Skeletal muscle cell (primary cell): ENCODE measurements around the gene NPRL2.
"Not testable (repeated sequence)": the region's sequence is repeated elsewhere in the genome, so short reads cannot be mapped to it uniquely, and the experiment has no call there.

Source experiments
- DNase-seq: peaks from one replicate; pipeline ENCODE4 v3.0.0-alpha.2; 2010; ENCODE audit warnings: low read depth
- H3K4me3 ChIP-seq: 2 replicates; pipeline ENCODE4 v1.5.1; 2011; ENCODE audit warnings: low read depth, mild to moderate bottlenecking, control low read depth, low read length, moderate library complexity

NPRL2 gene

GRCh38 chr3:50319894-50320625 lies 30.5 kb downstream of the NPRL2 start:
- no peak for DNase-seq
- peak overlapping the region; percentile 80 for H3K4me3 ChIP-seq

- DNase-seq = no peak
- H3K4me3 ChIP-seq = no peak overlapping the region
These were observed 31.2 kb downstream of the NPRL2 start for GRCh38 chr3:50319181-50319893.

GRCh38 chr3:50318615-50319014 lies 32.0 kb downstream of the NPRL2 start:
- no peak for DNase-seq
- no peak overlapping the region for H3K4me3 ChIP-seq

- H3K4me3 ChIP-seq = no peak overlapping the region
- no peak for DNase-seq
These were observed 32.4 kb downstream of the NPRL2 start for GRCh38 chr3:50318163-50318562.

GRCh38 chr3:50317300-50317699 lies 33.3 kb downstream of the NPRL2 start:
- no peak for DNase-seq
- H3K4me3 ChIP-seq = no peak overlapping the region

- DNase-seq = no peak
- H3K4me3 ChIP-seq = no peak overlapping the region
These were observed 33.8 kb downstream of the NPRL2 start for GRCh38 chr3:50316657-50317242.

- H3K4me3 ChIP-seq = no peak overlapping the region
- DNase-seq = no peak
These were observed 35.8 kb downstream of the NPRL2 start for GRCh38 chr3:50314816-50315215.

GRCh38 chr3:50314342-50314741 lies 36.2 kb downstream of the NPRL2 start:
- no peak overlapping the region for H3K4me3 ChIP-seq
- no peak for DNase-seq

GRCh38 chr3:50312041-50312440 lies 38.5 kb downstream of the NPRL2 start:
- not testable (repeated sequence) for H3K4me3 ChIP-seq, DNase-seq

- DNase-seq = no peak
- no peak overlapping the region for H3K4me3 ChIP-seq
These were observed 46.0 kb downstream of the NPRL2 start for GRCh38 chr3:50304601-50305000.

- no peak within 1 kb of the TSS for H3K4me3 ChIP-seq
- DNase-seq = no peak
These were observed 47.4 kb downstream of the NPRL2 start, which contains the start of gene HYAL1 for GRCh38 chr3:50303013-50303815. Gene HYAL1 (minus strand): TSS chr3:50303574. CDS start chr3:50302956, 618 bp downstream.

- no peak overlapping the region for H3K4me3 ChIP-seq
- no peak for DNase-seq
These were observed 48.2 kb downstream of the NPRL2 start for GRCh38 chr3:50302095-50303012.

- no peak overlapping the region for H3K4me3 ChIP-seq
- DNase-seq = no peak
These were observed 49.8 kb downstream of the NPRL2 start for GRCh38 chr3:50300681-50301254.

- DNase-seq = peak; percentile 13
- H3K4me3 ChIP-seq = peak overlapping the region; percentile 53
These were observed 50.5 kb downstream of the NPRL2 start for GRCh38 chr3:50299929-50300680.

GRCh38 chr3:50299638-50299928 lies 51.0 kb downstream of the NPRL2 start:
- H3K4me3 ChIP-seq = peak overlapping the region; percentile 53
- DNase-seq = no peak

GRCh38 chr3:50298836-50299637 lies 51.5 kb downstream of the NPRL2 start, which contains the start of the genes HYAL3 and NAA80:
Gene HYAL3 (minus strand): TSS chr3:50299405. CDS start chr3:50295602, 3,803 bp downstream.
Gene NAA80 (minus strand): TSS chr3:50299405. CDS start chr3:50297463, 1,942 bp downstream.
- peak; percentile 99 for DNase-seq
- H3K4me3 ChIP-seq = peak within 1 kb of the TSS; percentile 77
